GM21576 (cell line): ENCODE results near the gene TNK1.
"Not testable (repeated sequence)": the region's sequence is repeated elsewhere in the genome, so short reads cannot be mapped to it uniquely, and the experiment has no call there.

Experiments
- ATAC-seq: cut with Tn5 transposase; IDR thresholded peaks from one replicate; pipeline ENCODE4 v1.9.1; 2021; ENCODE audit warnings: mild to moderate bottlenecking, moderate library complexity; ENCODE audit not compliant: unreplicated experiment

TNK1 gene

GRCh38 chr17:7355053-7355452 is 25.8 kb upstream of the TNK1 start, which contains the start of gene TMEM95:
TMEM95 (plus strand) TSS chr17:7355156; CDS start chr17:7355205, 49 bp downstream.
- ATAC-seq: no peak

- ATAC-seq: no peak
These were observed 25.3 kb upstream of the TNK1 start for GRCh38 chr17:7355573-7355972.

GRCh38 chr17:7356072-7356549 is 24.8 kb upstream of the TNK1 start:
- no peak for ATAC-seq

- ATAC-seq: no peak
These were observed 24.1 kb upstream of the TNK1 start for GRCh38 chr17:7356756-7357155.

- ATAC-seq: no peak
These were observed 23.5 kb upstream of the TNK1 start for GRCh38 chr17:7357381-7357780.

- no peak for ATAC-seq
These were observed 19.0 kb upstream of the TNK1 start for GRCh38 chr17:7361906-7362305.

GRCh38 chr17:7363311-7363710 is 17.6 kb upstream of the TNK1 start:
- no peak for ATAC-seq

GRCh38 chr17:7365963-7366362 is 14.9 kb upstream of the TNK1 start:
- ATAC-seq: not testable (repeated sequence)

GRCh38 chr17:7367083-7367482 is 13.8 kb upstream of the TNK1 start:
- ATAC-seq: no peak

GRCh38 chr17:7367918-7368598 is 12.8 kb upstream of the TNK1 start:
- ATAC-seq: no peak

GRCh38 chr17:7368599-7368994 is 12.3 kb upstream of the TNK1 start:
- not testable (repeated sequence) for ATAC-seq

GRCh38 chr17:7369825-7370224 is 11.1 kb upstream of the TNK1 start:
- no peak for ATAC-seq

GRCh38 chr17:7370853-7371252 is 10.0 kb upstream of the TNK1 start:
- no peak for ATAC-seq

GRCh38 chr17:7374353-7374752 is 6.5 kb upstream of the TNK1 start:
- ATAC-seq: no peak

- ATAC-seq: no peak
These were observed 1.8 kb upstream of the TNK1 start for GRCh38 chr17:7379134-7379533.

- ATAC-seq: no peak
These were observed 568 bp upstream of the TNK1 start for GRCh38 chr17:7380321-7380720.

- no peak for ATAC-seq
These were observed 2.0 kb downstream of the TNK1 start for GRCh38 chr17:7382901-7383300.

GRCh38 chr17:7383371-7383741 is 2.5 kb downstream of the TNK1 start:
- ATAC-seq: no peak

- no peak for ATAC-seq
These were observed 3.0 kb downstream of the TNK1 start for GRCh38 chr17:7383742-7384488.

GRCh38 chr17:7384489-7385081 is 3.7 kb downstream of the TNK1 start:
- ATAC-seq: no peak

- no peak for ATAC-seq
These were observed 8.0 kb downstream of the TNK1 start for GRCh38 chr17:7388856-7389255.
